Osteoblast (primary cell): ENCODE data around the gene GUF1. TPM values are rescaled to one million over a fixed set of nuclear protein-coding genes. Genes with fewer than 3 reads are reported as not detected.

Source experiments
- DNase-seq: peaks from one replicate; pipeline ENCODE4 v3.0.0; 2011; ENCODE audit warnings: low spot score, mixed read lengths; ENCODE audit not compliant: insufficient read length; ENCODE audit errors: missing footprints
- H2AFZ ChIP-seq: 2 replicates; pipeline ENCODE4 v1.6.0; 2011; ENCODE audit warnings: mild to moderate bottlenecking, low read length
- H3K27ac ChIP-seq: 2 replicates; pipeline ENCODE4 v1.5.1; 2011; ENCODE audit warnings: mild to moderate bottlenecking, low read depth, low read length, moderate library complexity
- H3K27me3 ChIP-seq: 2 replicates; pipeline ENCODE4 v1.6.0; 2012; ENCODE audit warnings: mild to moderate bottlenecking, control low read depth, inconsistent platforms, low read length, moderate library complexity; ENCODE audit not compliant: insufficient read depth
- H3K36me3 ChIP-seq: 2 replicates; pipeline ENCODE4 v1.5.1; 2011; ENCODE audit warnings: mild to moderate bottlenecking, low read length, control low read depth, moderate library complexity; ENCODE audit not compliant: insufficient read depth
- H3K4me1 ChIP-seq: 2 replicates; pipeline ENCODE4 v1.5.1; 2011; ENCODE audit warnings: mild to moderate bottlenecking, low read length, control low read depth, moderate library complexity; ENCODE audit not compliant: insufficient read depth
- H3K4me2 ChIP-seq: 2 replicates; pipeline ENCODE4 v1.6.0; 2011; ENCODE audit warnings: mild to moderate bottlenecking, low read length; ENCODE audit not compliant: insufficient read depth
- H3K4me3 ChIP-seq: fragments of 200-600 bp; sonication (generic); 3 replicates; pipeline ENCODE4 v1.5.1; 2012; ENCODE audit warnings: mild to moderate bottlenecking, low read length, inconsistent platforms; ENCODE audit not compliant: insufficient read depth
- H3K79me2 ChIP-seq: 2 replicates; pipeline ENCODE4 v1.6.0; 2012; ENCODE audit warnings: mild to moderate bottlenecking, low read length, control low read depth, inconsistent platforms; ENCODE audit not compliant: insufficient read depth
- H3K9me3 ChIP-seq: 2 replicates; pipeline ENCODE4 v1.5.1; 2011; ENCODE audit warnings: low read depth, low read length, control low read depth
- H4K20me1 ChIP-seq: 2 replicates; pipeline ENCODE4 v1.6.0; 2012; ENCODE audit warnings: mild to moderate bottlenecking, low read length, control low read depth; ENCODE audit not compliant: insufficient read depth
- CTCF ChIP-seq: IDR thresholded peaks from 2 replicates; pipeline ENCODE4 v1.5.1; 2011; ENCODE audit warnings: mild to moderate bottlenecking, low read depth, low read length, moderate library complexity; ENCODE audit errors: extremely low read depth
- total RNA-seq: library from RNA; depleted of rRNA; stranded (reverse); fragments of >200 nt; gene quantifications from 2 replicates; pipeline ENCODE4 v1.2.3, GENCODE V29; 2012

The GUF1 gene
- total RNA-seq, 1 donor = 18.5 TPM

GRCh38 chr4:44663539-44664263 lies 14.5 kb upstream of the GUF1 start:
- no peak overlapping the region for H3K27ac ChIP-seq
- DNase-seq = no peak
- H3K36me3 ChIP-seq = no peaks in the 10 kb centered on the region
- H3K4me1 ChIP-seq = no peaks in the 10 kb centered on the region
- TF ChIP-seq CTCF = no peak
- no peaks in the 10 kb centered on the region for H3K9me3 ChIP-seq
- no peaks in the 10 kb centered on the region for H3K79me2 ChIP-seq
- no peaks in the 10 kb centered on the region for H4K20me1 ChIP-seq
- H2AFZ ChIP-seq = no peak overlapping the region
- no peaks in the 10 kb centered on the region for H3K27me3 ChIP-seq
- no peak overlapping the region for H3K4me2 ChIP-seq
- H3K4me3 ChIP-seq = no peak overlapping the region

DNA sequence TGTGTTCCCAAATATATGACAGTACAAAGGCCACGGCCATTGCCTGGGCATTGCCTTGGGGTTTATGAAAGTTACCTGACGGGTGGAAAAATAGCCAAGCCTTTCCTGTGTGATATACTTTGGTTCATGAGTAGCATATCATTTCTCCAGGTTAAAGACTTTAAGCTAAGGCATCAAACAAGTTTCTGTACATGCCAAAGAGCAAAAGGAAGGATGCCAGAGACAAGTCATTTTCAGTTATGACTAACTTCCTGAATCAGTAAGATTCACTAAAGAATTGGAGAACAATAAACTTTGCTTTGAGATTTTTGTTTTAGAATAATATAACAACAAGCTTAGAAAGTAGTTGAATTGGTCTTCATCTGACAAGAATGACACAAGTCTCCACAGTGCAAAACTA lies 9.7 kb upstream of the GUF1 start:
- Histone ChIP-seq H2AFZ (no peak overlapping the region), H3K36me3 (no peaks in the 10 kb centered on the region), H3K27ac (no peak overlapping the region), H3K79me2 (no peaks in the 10 kb centered on the region), H3K4me3 (no peak overlapping the region), H3K27me3 (no peaks in the 10 kb centered on the region), H3K9me3 (no peaks in the 10 kb centered on the region), H3K4me2 (no peak overlapping the region), H4K20me1 (no peaks in the 10 kb centered on the region), H3K4me1 (no peaks in the 10 kb centered on the region)
- DNase-seq = no peak
- TF ChIP-seq CTCF = no peak

DNA sequence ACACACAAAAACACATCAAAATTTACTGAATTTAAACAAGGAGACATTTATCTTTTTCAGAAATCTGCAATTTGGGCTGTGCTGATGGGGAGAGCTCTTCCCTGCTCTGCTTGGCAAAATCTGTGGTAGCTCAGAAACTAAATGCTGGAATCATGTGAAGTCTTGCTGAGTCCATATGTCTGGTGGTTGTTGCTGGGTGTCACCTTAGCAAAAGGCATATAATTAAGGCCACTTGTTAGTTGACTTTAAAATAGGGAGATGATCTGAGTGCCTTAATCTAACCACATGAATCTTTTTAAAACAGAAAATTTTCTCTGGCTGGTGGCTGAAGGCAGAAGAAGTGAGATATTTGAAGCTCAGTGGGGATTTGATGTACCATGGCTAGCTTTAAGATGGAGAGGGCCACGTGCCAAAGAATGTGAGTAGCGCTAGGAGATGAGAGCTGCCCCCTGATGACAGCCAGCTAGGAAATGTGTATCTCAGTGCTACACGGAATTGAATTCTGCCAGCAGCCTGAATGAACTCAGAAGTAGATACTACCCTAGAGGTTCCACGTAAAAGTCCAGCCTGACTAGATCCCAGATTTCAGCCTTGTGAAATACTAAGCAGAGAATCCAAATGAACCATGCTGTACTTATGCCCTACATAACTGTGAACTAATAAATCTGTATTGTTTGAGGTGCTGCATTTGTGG lies 7.6 kb upstream of the GUF1 start:
- TF ChIP-seq CTCF = no peak
- no peak overlapping the region for H3K4me2 ChIP-seq
- no peaks in the 10 kb centered on the region for H3K79me2 ChIP-seq
- H3K9me3 ChIP-seq = no peaks in the 10 kb centered on the region
- H3K27me3 ChIP-seq = no peaks in the 10 kb centered on the region
- H2AFZ ChIP-seq = no peak overlapping the region
- no peaks in the 10 kb centered on the region for H3K4me1 ChIP-seq
- no peaks in the 10 kb centered on the region for H3K36me3 ChIP-seq
- H3K27ac ChIP-seq = no peak overlapping the region
- H3K4me3 ChIP-seq = no peak overlapping the region
- H4K20me1 ChIP-seq = no peaks in the 10 kb centered on the region
- no peak for DNase-seq

GRCh38 chr4:44671636-44672035 lies 6.6 kb upstream of the GUF1 start:
- H2AFZ ChIP-seq = no peak overlapping the region
- no peak overlapping the region for H3K4me3 ChIP-seq
- TF ChIP-seq CTCF = no peak

More at GRCh38 chr4:44671636-44672035, 6.6 kb upstream of the GUF1 start:
- no peaks in the 10 kb centered on the region for H3K27me3 ChIP-seq
- H3K27ac ChIP-seq = no peak overlapping the region
- H3K36me3 ChIP-seq = no peaks in the 10 kb centered on the region
- no peaks in the 10 kb centered on the region for H4K20me1 ChIP-seq
- H3K4me1 ChIP-seq = no peaks in the 10 kb centered on the region
- no peaks in the 10 kb centered on the region for H3K9me3 ChIP-seq
- H3K79me2 ChIP-seq = no peaks in the 10 kb centered on the region
- no peak for DNase-seq
- H3K4me2 ChIP-seq = no peak overlapping the region
